KOPT-K1 (cell line): ENCODE data around the gene BCL2.

Experiments
- H3K27ac ChIP-seq: fragments of 200-600 bp; sonication (generic); 2 replicates; pipeline ENCODE4 v1.5.1; 2016; ENCODE audit warnings: antibody characterized with exemption, mild to moderate bottlenecking, low read depth, low read length; ENCODE audit not compliant: poor library complexity, severe bottlenecking
- H3K36me3 ChIP-seq: fragments of 200-600 bp; sonication (generic); 2 replicates; pipeline ENCODE4 v1.5.1; 2017; ENCODE audit warnings: antibody characterized with exemption, mild to moderate bottlenecking, low read length, moderate library complexity; ENCODE audit not compliant: insufficient read depth
- H3K9me3 ChIP-seq: fragments of 200-600 bp; sonication (generic); 2 replicates; pipeline ENCODE4 v1.5.1; 2017; ENCODE audit warnings: antibody characterized with exemption, low read length, mild to moderate bottlenecking; ENCODE audit not compliant: insufficient read depth, poor library complexity, severe bottlenecking

Gene BCL2

DNA sequence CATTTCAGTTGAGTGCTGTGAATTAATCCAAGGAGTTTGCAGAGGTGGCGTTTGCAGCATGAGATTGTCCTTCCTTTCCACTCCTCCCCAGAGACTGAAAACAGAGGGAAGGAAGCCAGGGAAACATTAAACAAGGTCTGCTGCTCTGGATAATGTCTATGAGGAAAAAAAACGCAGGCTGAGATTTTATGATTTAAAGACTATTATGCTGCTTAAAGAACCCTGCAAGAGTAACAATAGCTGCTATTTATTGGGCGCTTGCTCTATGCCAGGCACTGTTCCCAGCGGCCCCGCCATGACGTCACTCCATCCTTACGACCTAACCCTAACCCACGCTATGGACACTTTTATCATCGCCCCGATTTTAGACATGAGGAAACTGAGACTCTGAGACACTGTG is 222.4 kb downstream of the BCL2 start:
- H3K36me3 ChIP-seq = no peaks in the 10 kb centered on the region
- no peaks in the 10 kb centered on the region for H3K9me3 ChIP-seq
- H3K27ac ChIP-seq = peak overlapping the region; percentile 98

DNA sequence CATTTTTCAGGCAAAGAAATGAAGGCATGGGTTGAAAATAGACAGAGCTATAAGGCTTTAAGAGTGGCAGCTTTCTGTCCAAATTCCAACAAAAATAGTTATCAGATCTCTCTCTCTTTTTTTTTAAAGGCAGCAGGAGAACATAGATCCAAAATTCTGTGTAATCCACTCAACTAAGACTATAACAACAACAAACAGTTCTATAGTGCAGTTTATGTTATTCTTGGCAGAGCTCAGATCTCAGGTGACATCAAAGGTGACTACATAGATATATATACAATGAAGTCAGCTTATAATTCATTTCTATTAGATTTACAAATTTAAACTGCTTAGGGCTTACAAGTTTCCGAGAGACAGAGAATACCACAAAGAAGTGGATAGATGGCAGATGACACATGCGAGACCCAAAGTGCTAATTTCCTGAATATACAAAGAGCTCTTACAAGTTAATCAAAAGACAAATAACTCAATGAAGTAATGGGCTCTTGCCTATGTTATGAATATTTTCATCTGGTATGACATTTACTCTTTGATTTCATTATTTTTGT is 223.2 kb downstream of the BCL2 start:
- H3K27ac ChIP-seq = peak overlapping the region; percentile 98
- H3K9me3 ChIP-seq = no peaks in the 10 kb centered on the region
- H3K36me3 ChIP-seq = no peaks in the 10 kb centered on the region

DNA sequence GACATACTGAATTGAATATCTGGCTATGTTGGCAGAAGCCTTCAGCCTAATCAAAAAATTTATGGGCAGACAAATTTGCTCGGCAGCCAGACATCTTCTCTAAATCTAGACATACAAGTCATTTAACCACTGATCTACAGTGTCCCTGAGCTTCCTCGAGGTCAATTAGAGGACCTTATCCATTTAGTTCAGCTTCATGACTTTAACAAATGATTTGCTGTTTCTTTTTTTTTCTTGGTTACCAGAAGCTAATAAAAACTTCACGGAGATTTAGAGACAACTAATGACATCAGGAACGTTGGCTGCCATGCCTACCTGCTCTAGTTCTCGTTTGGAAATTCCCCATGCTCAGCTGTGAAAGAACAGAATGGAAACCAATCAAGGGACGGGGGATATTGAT is 223.8 kb downstream of the BCL2 start:
- H3K9me3 ChIP-seq = no peaks in the 10 kb centered on the region
- H3K27ac ChIP-seq = peak overlapping the region; percentile 98
- no peaks in the 10 kb centered on the region for H3K36me3 ChIP-seq

DNA sequence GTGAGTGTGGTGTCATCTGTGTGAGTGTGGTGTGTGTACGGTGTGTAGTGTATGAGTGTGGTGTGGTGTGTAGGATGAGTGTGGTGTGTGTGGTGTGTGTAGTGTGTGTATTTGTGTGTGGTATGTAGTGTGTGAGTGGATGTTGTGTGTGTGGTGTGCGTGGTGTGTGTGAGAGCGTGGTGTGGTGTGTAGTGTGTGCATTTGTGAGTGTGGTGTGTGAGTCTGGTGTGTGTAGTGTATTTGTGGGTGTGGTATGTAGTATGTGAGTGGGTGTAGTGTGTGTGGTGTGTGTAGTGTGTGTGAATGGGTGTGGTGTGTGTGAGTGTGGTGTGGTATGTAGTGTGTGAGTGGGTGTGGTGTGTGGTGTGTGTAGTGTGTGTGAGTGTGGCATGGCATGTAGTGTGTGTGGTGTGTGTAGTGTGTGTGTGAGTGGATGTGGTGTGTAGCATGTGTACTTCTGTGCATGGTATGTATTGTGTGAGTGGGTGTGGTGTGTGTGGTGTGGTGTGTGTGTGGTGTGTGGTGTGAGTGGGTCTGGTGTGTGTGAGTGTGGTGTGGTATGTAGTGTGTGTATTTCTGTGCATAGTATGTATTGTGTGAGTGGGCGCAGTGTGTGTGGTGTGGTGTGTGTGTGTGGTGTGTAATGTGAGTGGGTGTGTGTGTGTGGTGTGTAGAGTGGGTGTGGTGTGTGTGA is 227.8 kb downstream of the BCL2 start:
- Histone ChIP-seq H3K27ac (no peak overlapping the region), H3K9me3 (no peaks in the 10 kb centered on the region), H3K36me3 (no peaks in the 10 kb centered on the region)

DNA sequence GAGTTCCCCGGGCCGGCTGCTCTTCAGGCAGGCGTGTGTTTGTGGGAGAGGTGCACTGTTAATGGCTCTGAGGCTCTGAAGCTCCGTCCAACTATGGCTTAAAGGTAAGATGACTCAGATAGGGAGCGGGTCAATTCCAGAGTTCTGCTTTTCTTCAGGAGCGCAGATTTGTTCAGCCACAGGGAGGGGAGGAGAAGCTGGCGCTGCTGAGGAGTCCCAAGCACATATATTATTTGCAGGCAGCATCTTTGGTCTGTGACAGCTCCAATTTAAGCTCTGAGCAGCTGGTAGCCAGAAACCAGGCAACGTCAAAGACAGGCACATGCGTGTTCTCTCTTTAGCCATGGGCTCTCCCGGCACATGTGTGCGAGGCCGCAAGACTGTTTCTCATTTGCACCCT is 229.2 kb downstream of the BCL2 start:
- Histone ChIP-seq H3K9me3 (no peaks in the 10 kb centered on the region), H3K27ac (no peak overlapping the region), H3K36me3 (no peaks in the 10 kb centered on the region)

DNA sequence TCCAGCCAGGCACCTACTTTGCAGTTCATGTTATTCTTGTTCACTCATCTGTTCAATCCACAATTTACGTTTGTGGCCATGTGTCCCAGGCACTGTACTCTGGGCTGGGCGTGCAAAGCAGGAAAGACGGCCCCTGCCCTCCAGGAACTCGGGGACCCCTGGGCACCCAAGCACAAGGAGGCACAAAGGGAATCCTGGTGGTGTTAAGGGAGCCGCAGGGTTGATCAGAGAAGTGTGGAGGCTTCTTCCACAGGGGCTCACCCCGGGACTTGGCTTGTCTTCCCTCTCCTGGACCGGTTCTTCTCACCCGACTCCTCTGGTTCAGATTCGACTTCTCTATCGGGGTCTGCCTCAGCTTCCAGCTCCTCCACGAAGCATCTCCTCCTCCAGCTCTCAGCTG is 230.5 kb downstream of the BCL2 start:
- H3K9me3 ChIP-seq = no peaks in the 10 kb centered on the region
- no peak overlapping the region for H3K27ac ChIP-seq
- no peaks in the 10 kb centered on the region for H3K36me3 ChIP-seq

DNA sequence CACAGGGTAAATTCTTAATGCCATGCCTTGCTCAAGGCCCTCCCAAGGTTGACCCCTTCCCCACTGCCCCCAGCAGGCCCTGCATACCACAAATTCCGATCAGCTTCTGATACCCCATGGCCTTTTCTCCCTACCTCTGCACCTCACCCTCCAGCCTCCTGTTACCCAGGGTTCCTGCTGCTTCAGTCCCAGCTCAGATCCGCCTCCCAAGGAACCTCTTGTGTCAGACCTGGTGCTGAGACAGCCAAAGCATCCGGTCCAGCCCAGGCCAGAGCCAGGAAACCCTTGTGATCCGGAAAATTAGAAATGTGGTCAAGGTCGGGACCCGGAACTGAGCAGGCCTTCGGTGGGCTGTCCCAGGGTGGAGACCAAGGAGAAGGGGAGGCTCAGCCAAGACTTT is 231.3 kb downstream of the BCL2 start:
- H3K36me3 ChIP-seq = no peaks in the 10 kb centered on the region
- H3K27ac ChIP-seq = no peak overlapping the region
- no peaks in the 10 kb centered on the region for H3K9me3 ChIP-seq

DNA sequence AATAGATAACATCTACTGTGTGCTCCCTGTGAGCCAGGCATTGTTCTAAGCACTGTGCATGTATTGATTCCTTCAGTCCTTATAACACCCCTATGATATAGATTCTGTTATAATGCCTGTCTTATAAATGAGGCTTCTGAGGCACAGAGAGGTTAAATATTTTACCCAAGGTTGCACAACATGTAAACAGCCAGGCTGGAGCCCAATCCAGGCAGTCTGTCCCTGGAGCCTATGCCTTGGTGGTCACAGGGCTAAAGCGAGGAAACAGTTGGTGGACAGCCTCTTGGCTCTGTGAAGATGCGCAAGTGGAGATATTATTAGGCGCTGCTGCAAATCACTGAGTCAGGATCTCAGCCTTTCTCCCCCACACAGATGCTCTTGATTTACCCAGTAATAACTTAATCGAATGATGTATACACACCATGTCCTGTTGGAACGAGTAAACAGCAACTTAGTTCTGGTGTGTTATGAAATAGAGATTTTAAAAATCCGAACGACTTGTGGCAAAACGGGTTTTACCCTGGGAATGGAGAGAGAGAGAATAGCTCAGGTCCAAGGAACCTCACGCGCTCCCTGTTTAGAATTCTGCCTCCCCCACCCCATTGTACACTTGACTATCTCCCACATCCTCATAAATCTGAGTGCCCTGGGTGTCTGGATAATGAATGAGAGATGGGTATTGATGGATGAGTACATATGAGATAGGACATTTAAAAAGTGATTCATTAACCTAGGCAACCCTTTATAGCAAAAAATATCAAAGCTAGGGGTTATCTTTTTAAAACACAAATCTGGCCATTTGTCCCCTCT is 231.9 kb downstream of the BCL2 start:
- Histone ChIP-seq H3K36me3 (no peaks in the 10 kb centered on the region), H3K9me3 (peaks cover 1% of the 10 kb centered on the region), H3K27ac (no peak overlapping the region)

DNA sequence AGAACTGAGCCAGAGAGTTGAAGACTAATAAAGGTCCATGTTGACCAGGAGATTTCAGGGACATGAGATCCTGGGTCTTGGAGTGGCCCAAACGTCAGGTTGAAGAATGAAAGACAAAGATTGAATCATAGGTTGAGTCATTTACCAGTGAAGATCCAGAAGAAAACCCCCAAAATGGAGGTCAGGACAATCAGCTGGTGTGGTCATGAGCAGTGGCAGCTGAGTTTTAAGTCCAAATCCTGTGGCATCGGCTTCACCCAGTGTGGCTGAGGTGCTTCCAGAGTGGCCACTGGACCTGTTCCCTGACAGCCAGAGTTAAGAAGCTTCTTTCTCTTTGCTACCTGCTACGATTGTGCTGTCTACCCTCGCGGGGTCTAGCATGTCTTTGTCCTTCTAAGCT is 234.0 kb downstream of the BCL2 start:
- no peaks in the 10 kb centered on the region for H3K36me3 ChIP-seq
- H3K27ac ChIP-seq = no peak overlapping the region
- H3K9me3 ChIP-seq = peaks cover 8% of the 10 kb centered on the region

DNA sequence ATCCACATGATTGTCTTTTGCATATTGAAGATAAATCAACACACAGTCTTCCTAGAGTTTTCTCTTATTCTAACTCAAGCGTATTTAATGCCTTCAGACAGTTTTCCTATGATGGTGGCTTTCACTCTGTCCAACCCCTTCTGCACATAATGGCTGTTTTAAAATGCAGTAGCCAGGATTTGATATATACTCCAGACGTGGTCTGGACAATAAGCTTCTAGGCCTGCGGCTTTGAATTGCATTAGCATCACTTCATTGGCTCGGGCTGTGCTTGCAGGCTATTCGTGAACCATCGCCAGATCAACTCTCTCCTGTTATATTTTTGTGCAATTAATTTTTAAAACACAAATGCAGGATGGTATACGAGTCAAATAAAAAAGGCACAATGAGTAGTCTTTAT is 235.3 kb downstream of the BCL2 start:
- no peak overlapping the region for H3K27ac ChIP-seq
- H3K9me3 ChIP-seq = peaks cover 22% of the 10 kb centered on the region
- H3K36me3 ChIP-seq = no peaks in the 10 kb centered on the region

DNA sequence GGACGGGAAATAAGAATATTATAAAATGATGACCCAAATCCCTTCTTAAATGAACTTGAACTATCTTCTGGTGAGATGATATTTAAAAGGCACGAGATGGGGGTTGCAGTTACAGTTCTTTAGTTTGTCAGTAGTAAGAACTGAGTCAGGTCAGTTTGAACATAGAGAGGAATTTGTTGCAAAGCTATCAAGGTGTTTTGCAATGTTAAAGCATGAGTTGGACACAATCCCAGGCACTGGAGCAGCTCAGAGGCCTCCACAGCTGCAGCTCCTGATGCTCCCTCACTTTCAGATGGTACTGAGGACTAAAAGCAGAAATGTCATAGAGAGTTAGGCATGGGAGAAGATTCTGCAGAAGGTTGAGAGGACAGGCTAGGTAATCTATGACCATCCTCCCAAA is 236.0 kb downstream of the BCL2 start:
- Histone ChIP-seq H3K27ac (no peak overlapping the region), H3K36me3 (no peaks in the 10 kb centered on the region), H3K9me3 (peaks cover 24% of the 10 kb centered on the region)

DNA sequence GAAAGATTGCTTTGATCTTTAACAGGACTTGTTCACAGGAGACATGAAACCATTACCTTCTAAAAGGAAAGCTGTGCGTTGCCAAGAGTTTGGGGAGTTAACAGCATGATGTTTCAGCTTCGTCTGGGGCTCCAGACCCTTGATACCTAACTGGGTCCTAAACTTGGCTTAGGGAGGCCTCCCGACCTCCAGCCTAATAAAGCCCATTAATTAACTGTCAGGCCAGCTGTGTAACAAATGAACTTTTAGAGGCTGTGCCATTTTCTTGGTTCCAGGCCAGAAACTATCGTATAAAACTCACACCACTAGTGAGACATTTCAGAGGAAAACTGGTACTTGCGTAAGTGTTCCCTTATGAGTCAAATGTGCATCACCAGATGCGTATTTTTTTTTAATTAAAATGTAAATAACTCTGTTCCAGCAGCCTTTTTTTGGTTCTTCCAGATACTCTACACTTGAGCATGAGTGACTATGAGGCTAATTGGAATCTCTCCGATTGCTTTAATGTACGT is 236.5 kb downstream of the BCL2 start:
- Histone ChIP-seq H3K9me3 (peaks cover 24% of the 10 kb centered on the region), H3K36me3 (no peaks in the 10 kb centered on the region), H3K27ac (no peak overlapping the region)

DNA sequence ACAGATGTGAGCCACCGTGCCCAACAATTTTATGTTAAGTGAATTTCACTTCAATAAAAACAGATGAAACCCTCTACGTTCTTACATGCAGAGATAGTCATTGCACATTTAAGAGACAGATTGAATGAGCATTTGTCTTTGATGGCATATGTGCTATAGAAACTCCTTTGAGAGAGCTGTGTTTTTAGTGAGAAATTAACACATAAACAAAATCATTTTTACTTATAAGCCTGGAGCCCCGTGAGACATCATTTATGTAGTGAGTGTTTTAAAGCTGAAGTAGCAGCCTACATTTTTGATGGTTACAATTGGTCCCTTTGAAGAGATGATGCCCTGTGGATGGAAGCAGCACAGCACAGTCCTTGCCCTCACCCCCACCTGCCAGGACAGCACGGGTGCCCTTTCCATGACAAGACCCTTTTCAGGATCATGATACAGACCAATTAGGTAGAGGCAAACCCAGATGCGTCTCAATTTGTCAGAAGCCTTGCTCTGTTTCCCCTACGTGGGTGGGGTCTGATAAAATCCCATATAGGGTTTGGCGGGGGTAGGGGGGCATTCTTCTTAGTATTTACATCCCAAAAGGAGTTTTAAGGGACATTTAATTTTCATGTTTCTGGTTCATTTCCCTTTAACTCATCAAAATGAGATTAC is 237.1 kb downstream of the BCL2 start:
- H3K9me3 ChIP-seq = peaks cover 24% of the 10 kb centered on the region
- H3K36me3 ChIP-seq = no peaks in the 10 kb centered on the region
- no peak overlapping the region for H3K27ac ChIP-seq

DNA sequence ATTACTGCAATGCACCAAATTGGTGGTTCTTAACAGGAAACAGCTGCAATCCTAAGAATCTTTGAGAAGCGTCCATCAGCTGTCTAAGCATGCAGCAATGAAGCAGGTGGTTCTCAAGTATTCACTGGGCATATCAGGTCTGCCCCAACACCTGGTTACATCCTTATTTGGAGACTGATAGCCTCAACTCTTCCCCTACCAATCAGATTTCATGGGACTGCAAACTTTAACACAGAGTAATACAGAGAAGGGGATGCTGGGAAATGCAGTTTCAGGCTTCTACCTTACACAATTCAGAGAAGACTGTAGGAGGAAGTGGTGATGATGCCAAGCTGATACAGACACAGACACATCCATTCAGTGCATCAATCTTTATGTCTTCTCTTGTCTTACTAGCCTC is 240.5 kb downstream of the BCL2 start:
- Histone ChIP-seq H3K27ac (no peak overlapping the region), H3K36me3 (no peaks in the 10 kb centered on the region)

DNA sequence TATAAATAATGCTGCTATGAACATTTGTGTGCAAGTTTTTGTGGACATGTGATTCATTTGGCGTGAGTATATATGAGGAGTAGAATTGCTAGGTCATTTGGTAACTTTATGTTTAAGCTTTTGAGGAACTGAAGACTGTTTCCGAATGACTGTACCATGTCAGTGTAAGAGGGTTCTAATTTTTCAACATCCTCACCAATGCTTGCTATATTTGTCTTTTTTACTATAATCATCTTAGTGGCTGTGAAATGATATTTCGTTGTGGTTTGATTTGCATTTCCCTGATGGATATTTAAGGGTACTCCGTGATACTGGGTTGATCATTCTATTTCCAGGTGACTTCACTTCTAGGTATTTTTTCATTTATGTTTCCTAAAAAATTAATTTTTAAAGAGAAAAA is 241.1 kb downstream of the BCL2 start:
- no peaks in the 10 kb centered on the region for H3K36me3 ChIP-seq
- peaks cover 24% of the 10 kb centered on the region for H3K9me3 ChIP-seq
- H3K27ac ChIP-seq = no peak overlapping the region

More for the DNA sequence above, 240.5 kb downstream of the BCL2 start:
- H3K9me3 ChIP-seq = peaks cover 24% of the 10 kb centered on the region
